ENCODE results near the gene DCST1. TPM values are rescaled to one million over a fixed set of nuclear protein-coding genes. Genes with fewer than 3 reads are reported as not detected.

Gene DCST1
- total RNA-seq, 1 experiment from 2014 or later = 0.32 TPM

GRCh38 chr1:155008015-155008941 is 25.3 kb upstream of the DCST1 start (continued):
- no peak for TF ChIP-seq REST (IDR thresholded peaks at IDR 0.05; ENCODE audit: low read depth)
- TF ChIP-seq SP1 (IDR thresholded peaks at IDR 0.05; ENCODE audit: low read depth) = no peak
- TF ChIP-seq ATF3 (IDR thresholded peaks at IDR 0.05) = no peak
- TF ChIP-seq EGR1 (IDR thresholded peaks at IDR 0.05; ENCODE audit: low read depth) = no peak
- TF ChIP-seq SRF (IDR thresholded peaks at IDR 0.05; ENCODE audit: low read depth) = no peak

GRCh38 chr1:155009221-155009711 is 24.4 kb upstream of the DCST1 start:
- Histone ChIP-seq H3K36me3 (ENCODE audit: control insufficient read depth in 1 of 2, insufficient read depth in 2 of 2, low read length in 2 of 2) (peaks cover 6 to 7% of the 10 kb centered on the region in 2 experiments; a peak in 3 of 4 replicates), H3K27me3 (ENCODE audit: insufficient read depth, low read length) (no peaks in the 10 kb centered on the region), H3K9me2 (ENCODE audit: insufficient read depth) (no peaks in the 10 kb centered on the region), H3K4me3 (replicated peaks in 1 of 2; ENCODE audit: low read depth in 1 of 2, low read length in 2 of 2) (no peak overlapping the region), H3K79me2 (ENCODE audit: insufficient read depth, low read length) (peaks cover 85% of the 10 kb centered on the region), H3K9ac (ENCODE audit: low read length) (no peak overlapping the region), H3K27ac (ENCODE audit: low read depth, low read length) (no peak overlapping the region), H3K4me2 (ENCODE audit: low read length) (no peak overlapping the region), H4K20me1 (ENCODE audit: insufficient read depth) (no peaks in the 10 kb centered on the region), H3K9me3 (ENCODE audit: control insufficient read depth in 1 of 2, insufficient read depth in 1 of 2, low read depth in 1 of 2, low read length in 2 of 2) (no peaks in the 10 kb centered on the region), H3K4me1 (ENCODE audit: control insufficient read depth in 1 of 2, insufficient read depth in 2 of 2, low read length in 2 of 2) (peaks cover 18 to 80% of the 10 kb centered on the region in 2 experiments), H2AFZ (ENCODE audit: low read depth, low read length, poor library complexity, severe bottlenecking) (no peak overlapping the region)
- no peak for TF ChIP-seq CTCF (IDR thresholded peaks at IDR 0.05 in 2 of 3, conservative IDR thresholded peaks at IDR 0.05 in 1 of 3; ENCODE audit: borderline replicate concordance in 1 of 3, insufficient read depth in 1 of 3, low read depth in 2 of 3, low read length in 2 of 3)
- BruUV-seq (replicated peaks) = no TSS peak
- ATAC-seq (no peak), DNase-seq (ENCODE audit: low read depth, low spot score) (no peak)
- ChIA-PET POLR2A (no interaction called here), CTCF (no interaction called here), RAD21 (ENCODE audit: low non-redundant PET in 1 of 2, low total read pairs in 2 of 2, uncharacterized antibody in 2 of 2, unreplicated experiment in 2 of 2) (no interaction called here)
- intact Hi-C loops (cut with micrococcal nuclease) = no loop called here
